ENCODE data around the gene DIDO1.

DNA sequence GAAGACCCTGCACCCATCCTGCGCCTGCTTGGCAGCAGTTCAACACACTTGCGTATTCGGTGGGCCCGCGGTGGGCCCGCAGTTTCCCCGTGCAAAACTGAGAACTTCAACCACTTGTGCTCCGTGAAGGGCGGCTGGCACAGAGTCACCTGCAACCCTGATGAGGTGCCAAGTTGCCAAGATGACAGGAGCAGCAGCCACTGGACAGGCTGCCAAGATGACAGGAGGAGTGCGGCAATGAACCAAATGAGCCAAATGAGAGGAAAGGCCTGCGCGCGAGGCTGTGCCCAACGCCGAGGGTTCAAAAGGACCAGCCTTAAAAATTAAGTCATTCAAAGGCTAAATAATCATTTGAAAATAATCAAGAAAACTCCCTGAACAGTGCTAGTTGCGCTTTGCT, 20.1 kb downstream of the DIDO1 start:
- TF ChIP-seq, protein P1, sequence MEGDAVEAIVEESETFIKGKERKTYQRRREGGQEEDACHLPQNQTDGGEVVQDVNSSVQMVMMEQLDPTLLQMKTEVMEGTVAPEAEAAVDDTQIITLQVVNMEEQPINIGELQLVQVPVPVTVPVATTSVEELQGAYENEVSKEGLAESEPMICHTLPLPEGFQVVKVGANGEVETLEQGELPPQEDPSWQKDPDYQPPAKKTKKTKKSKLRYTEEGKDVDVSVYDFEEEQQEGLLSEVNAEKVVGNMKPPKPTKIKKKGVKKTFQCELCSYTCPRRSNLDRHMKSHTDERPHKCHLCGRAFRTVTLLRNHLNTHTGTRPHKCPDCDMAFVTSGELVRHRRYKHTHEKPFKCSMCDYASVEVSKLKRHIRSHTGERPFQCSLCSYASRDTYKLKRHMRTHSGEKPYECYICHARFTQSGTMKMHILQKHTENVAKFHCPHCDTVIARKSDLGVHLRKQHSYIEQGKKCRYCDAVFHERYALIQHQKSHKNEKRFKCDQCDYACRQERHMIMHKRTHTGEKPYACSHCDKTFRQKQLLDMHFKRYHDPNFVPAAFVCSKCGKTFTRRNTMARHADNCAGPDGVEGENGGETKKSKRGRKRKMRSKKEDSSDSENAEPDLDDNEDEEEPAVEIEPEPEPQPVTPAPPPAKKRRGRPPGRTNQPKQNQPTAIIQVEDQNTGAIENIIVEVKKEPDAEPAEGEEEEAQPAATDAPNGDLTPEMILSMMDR (IDR thresholded peaks at IDR 0.05) = no peak
- TF ChIP-seq EP300 (IDR thresholded peaks at IDR 0.05) (no peak), SMC3 (IDR thresholded peaks at IDR 0.05) (no peak), RFX5 (IDR thresholded peaks at IDR 0.05) (no peak), HDAC2 (IDR thresholded peaks at IDR 0.05) (no peak), CEBPB (IDR thresholded peaks at IDR 0.05) (no peak)
- TF ChIP-seq, protein P2, sequence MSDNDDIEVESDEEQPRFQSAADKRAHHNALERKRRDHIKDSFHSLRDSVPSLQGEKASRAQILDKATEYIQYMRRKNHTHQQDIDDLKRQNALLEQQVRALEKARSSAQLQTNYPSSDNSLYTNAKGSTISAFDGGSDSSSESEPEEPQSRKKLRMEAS (IDR thresholded peaks at IDR 0.05) = no peak

All from A549 (cell line).